Smooth muscle cell (in vitro differentiated cells): Measurements from ENCODE around the gene KCTD1. TPM values are rescaled to one million over a fixed set of nuclear protein-coding genes. Genes with fewer than 3 reads are reported as not detected.
A peak's percentile ranks its signal among the peaks of the same experiment; 100 is the strongest.

Experiments used
- DNase-seq: peaks from one replicate; lab custom pipeline; 2025; ENCODE audit not compliant: unreplicated experiment; lab: John Stamatoyannopoulos, UW
- H2AFZ ChIP-seq: fragments of 200-600 bp; sonication (generic); 2 replicates; pipeline ENCODE4 v1.6.0; 2016; ENCODE audit warnings: antibody characterized with exemption, low read depth, mild to moderate bottlenecking
- H3F3A ChIP-seq: fragments of 200-600 bp; sonication (generic); 2 replicates; pipeline ENCODE4 v1.6.0; 2017; ENCODE audit warnings: antibody characterized with exemption, low read depth
- H3K27ac ChIP-seq: fragments of 200-600 bp; sonication (generic); 2 replicates; pipeline ENCODE4 v1.5.1; 2016; ENCODE audit warnings: low read depth, mild to moderate bottlenecking
- H3K27me3 ChIP-seq: fragments of 200-600 bp; sonication (generic); 2 replicates; pipeline ENCODE4 v1.6.1; 2016; ENCODE audit warnings: low read depth, mild to moderate bottlenecking
- H3K36me3 ChIP-seq: fragments of 200-600 bp; sonication (generic); 2 replicates; pipeline ENCODE4 v1.5.1; 2016; ENCODE audit warnings: low read depth
- H3K4me1 ChIP-seq: fragments of 200-600 bp; sonication (generic); 2 replicates; pipeline ENCODE4 v1.5.1; 2016; ENCODE audit warnings: low read depth
- H3K4me2 ChIP-seq: fragments of 200-600 bp; sonication (generic); 2 replicates; pipeline ENCODE4 v1.6.0; 2016; ENCODE audit warnings: mild to moderate bottlenecking
- H3K4me3 ChIP-seq: fragments of 200-600 bp; sonication (generic); 2 replicates; pipeline ENCODE4 v1.5.1; 2016; ENCODE audit warnings: mild to moderate bottlenecking
- H3K79me2 ChIP-seq: fragments of 200-600 bp; sonication (generic); 2 replicates; pipeline ENCODE4 v1.6.0; 2016; ENCODE audit warnings: low read depth, mild to moderate bottlenecking
- H3K9ac ChIP-seq: fragments of 200-600 bp; sonication (generic); 2 replicates; pipeline ENCODE4 v1.6.0; 2016; ENCODE audit warnings: low read depth
- H3K9me3 ChIP-seq: fragments of 200-600 bp; sonication (generic); replicated peaks from 2 replicates; pipeline ENCODE4 v1.5.1; 2016; ENCODE audit warnings: low read depth
- H4K20me1 ChIP-seq: fragments of 200-600 bp; sonication (generic); 2 replicates; pipeline ENCODE4 v1.6.0; 2016; ENCODE audit warnings: low read depth
- CTCF ChIP-seq: fragments of 200-600 bp; sonication (generic); IDR thresholded peaks from 2 replicates; pipeline ENCODE4 v1.5.1; 2017; ENCODE audit warnings: borderline replicate concordance, mild to moderate bottlenecking, antibody characterized with exemption; ENCODE audit not compliant: insufficient read depth, poor library complexity, severe bottlenecking
- WGBS: methylation state at CpG from one replicate; pipeline ENCODE4 v1.1.7; 2016; ENCODE audit warnings: low lambda C conversion rate; 5-methylcytosine and 5-hydroxymethylcytosine counted together
- polyA plus RNA-seq: library from polyadenylated mRNA; unstranded; fragments of >200 nt; fragmentation: Nextera tagmentation; extraction: Ambion mirVana; gene quantifications from 2 replicates; pipeline ENCODE4 v1.2.1, GENCODE V29; 2016
- total RNA-seq: library from RNA; depleted of rRNA; stranded (reverse); fragments of >200 nt; gene quantifications from 2 replicates; pipeline ENCODE4 v1.2.3, GENCODE V29; 2014

Gene KCTD1
- total and polyA plus RNA-seq, 2 experiments from 2014 or later: 2.3 to 11.4 TPM

GRCh38 chr18:26491194-26491816 is 57.0 kb downstream of the KCTD1 start:
- H3K27me3 ChIP-seq: no peaks in the 10 kb centered on the region
- H3K9ac ChIP-seq: no peak overlapping the region
- no peak overlapping the region for H2AFZ ChIP-seq
- no peak overlapping the region for H3K4me3 ChIP-seq
- no peaks in the 10 kb centered on the region for H3K9me3 ChIP-seq
- WGBS: 96% methylated on average over 6 of the region's 6 CpGs
- H4K20me1 ChIP-seq: no peaks in the 10 kb centered on the region
- H3K27ac ChIP-seq: no peak overlapping the region
- H3K79me2 ChIP-seq: no peaks in the 10 kb centered on the region
- H3K4me1 ChIP-seq: no peaks in the 10 kb centered on the region
- no peaks in the 10 kb centered on the region for H3K36me3 ChIP-seq
- no peak for TF ChIP-seq CTCF
- H3F3A ChIP-seq: no peaks in the 10 kb centered on the region
- no peak for DNase-seq
- H3K4me2 ChIP-seq: no peak overlapping the region

GRCh38 chr18:26489881-26490280 is 58.5 kb downstream of the KCTD1 start:
- no peak for TF ChIP-seq CTCF
- H3K27ac ChIP-seq: no peak overlapping the region
- no peaks in the 10 kb centered on the region for H3K4me1 ChIP-seq
- no peaks in the 10 kb centered on the region for H3K27me3 ChIP-seq
- no peaks in the 10 kb centered on the region for H3F3A ChIP-seq
- H2AFZ ChIP-seq: no peak overlapping the region
- H3K36me3 ChIP-seq: no peaks in the 10 kb centered on the region
- no peak for DNase-seq
- WGBS: 92% methylated on average over 7 of the region's 7 CpGs
- H3K9ac ChIP-seq: no peak overlapping the region
- H4K20me1 ChIP-seq: no peaks in the 10 kb centered on the region
- no peak overlapping the region for H3K4me3 ChIP-seq
- H3K79me2 ChIP-seq: no peaks in the 10 kb centered on the region
- H3K4me2 ChIP-seq: no peak overlapping the region
- H3K9me3 ChIP-seq: no peaks in the 10 kb centered on the region

- DNase-seq: no peak
- Histone ChIP-seq H3K36me3 (no peaks in the 10 kb centered on the region), H3K9ac (no peak overlapping the region), H3K27me3 (no peaks in the 10 kb centered on the region), H2AFZ (no peak overlapping the region), H3K4me3 (no peak overlapping the region), H3K79me2 (no peaks in the 10 kb centered on the region), H3F3A (no peaks in the 10 kb centered on the region), H4K20me1 (no peaks in the 10 kb centered on the region), H3K4me2 (no peak overlapping the region), H3K27ac (no peak overlapping the region), H3K4me1 (no peaks in the 10 kb centered on the region), H3K9me3 (no peaks in the 10 kb centered on the region)
- TF ChIP-seq CTCF: no peak
- 91% methylated on average over 4 of the region's 4 CpGs for WGBS
Measured at GRCh38 chr18:26489191-26489590, 59.2 kb downstream of the KCTD1 start.

DNA sequence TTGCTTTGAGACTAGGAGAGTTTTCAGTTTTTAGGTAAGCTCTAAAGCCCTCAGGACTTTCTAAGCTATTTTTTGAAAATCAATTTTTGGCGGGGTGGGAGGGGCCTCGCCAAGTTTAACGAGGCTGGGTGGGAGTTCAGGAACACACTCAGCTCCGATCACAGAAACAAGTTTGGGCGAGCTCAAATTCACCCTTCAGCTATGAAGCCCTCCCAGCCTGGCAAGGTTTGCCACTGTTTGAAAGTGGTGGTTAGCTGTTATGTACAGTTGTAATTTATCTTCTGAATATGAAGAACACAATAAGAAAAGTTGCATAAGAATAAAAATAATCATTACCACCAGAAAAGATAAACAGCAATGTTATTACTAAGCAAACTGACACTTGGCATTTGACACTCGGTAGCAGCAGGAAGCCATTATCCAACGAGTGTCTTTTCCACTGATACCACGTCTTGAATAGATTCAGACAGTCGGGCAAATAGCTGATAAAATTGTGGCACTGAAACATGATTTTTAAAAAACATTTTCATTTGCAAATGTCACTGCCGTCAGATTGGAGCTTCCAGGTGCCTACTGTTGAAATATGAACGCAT is 59.8 kb downstream of the KCTD1 start:
- H3K9ac ChIP-seq: no peak overlapping the region

More for the DNA sequence above, 59.8 kb downstream of the KCTD1 start:
- TF ChIP-seq CTCF: no peak
- H3K9me3 ChIP-seq: no peaks in the 10 kb centered on the region
- H3K27me3 ChIP-seq: no peaks in the 10 kb centered on the region
- H3K4me2 ChIP-seq: no peak overlapping the region
- DNase-seq: no peak
- H3K79me2 ChIP-seq: no peaks in the 10 kb centered on the region
- peak overlapping the region; percentile 67 for H3K27ac ChIP-seq
- H3K4me3 ChIP-seq: no peak overlapping the region
- H3K4me1 ChIP-seq: no peaks in the 10 kb centered on the region
- no peaks in the 10 kb centered on the region for H3K36me3 ChIP-seq
- no peaks in the 10 kb centered on the region for H4K20me1 ChIP-seq
- no peaks in the 10 kb centered on the region for H3F3A ChIP-seq
- 74% methylated on average over 11 of the region's 11 CpGs for WGBS
- no peak overlapping the region for H2AFZ ChIP-seq
